ENCODE measurements around the gene HCCS. TPM values are rescaled to one million over a fixed set of nuclear protein-coding genes. Genes with fewer than 3 reads are reported as not detected.

HCCS gene
- total RNA-seq, 1 experiment from 2014 or later = 32.7 TPM

DNA sequence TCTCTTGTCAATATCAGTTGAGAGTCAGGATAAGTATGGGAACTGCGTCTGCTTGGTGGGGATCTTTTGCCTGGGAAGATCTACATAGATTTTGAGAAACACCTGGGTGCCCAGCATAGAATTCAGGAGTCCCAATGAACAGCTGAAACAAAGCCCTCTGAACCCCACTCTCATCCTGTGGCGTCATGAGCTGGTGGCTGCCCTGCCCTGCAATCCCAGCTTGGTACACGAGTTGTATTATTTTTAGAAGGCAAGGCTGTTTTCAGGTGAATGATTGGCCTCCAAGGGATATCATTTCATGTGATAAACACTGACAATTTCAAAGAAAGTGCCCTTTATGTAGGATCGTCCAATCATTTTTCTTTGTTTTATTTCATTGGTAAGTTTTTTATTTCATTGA is 60.8 kb downstream of the HCCS start:
- Histone ChIP-seq H3K36me3 (ENCODE audit: control insufficient read depth, insufficient read depth, low read length) (no peaks in the 10 kb centered on the region), H3K4me3 (ENCODE audit: low read depth in 2 of 2, low read length in 2 of 2) (no peak overlapping the region), H3K9me3 (ENCODE audit: control insufficient read depth, insufficient read depth, low read depth, low read length) (no peaks in the 10 kb centered on the region), H3K27ac (ENCODE audit: low read length) (no peak overlapping the region), H3K27me3 (ENCODE audit: control insufficient read depth, insufficient read depth, low read length) (no peaks in the 10 kb centered on the region), H3K4me1 (ENCODE audit: control insufficient read depth, insufficient read depth, low read length) (no peaks in the 10 kb centered on the region)
- BruUV-seq (replicated peaks) = no TSS peak
- DNase-seq (ENCODE audit: low read depth, low spot score) (no peak), ATAC-seq (no peak)
- in situ Hi-C loops (cut with HindIII; ENCODE audit: low pct_unique_long_range_greater_than_20kb, low sequenced_read_pairs) = no loop called here
- TF ChIP-seq TCF7L2 (IDR thresholded peaks at IDR 0.05; ENCODE audit: low read depth, low read length) (no peak), REST (IDR thresholded peaks at IDR 0.05; ENCODE audit: insufficient read depth in 1 of 2, low read depth in 2 of 2, low read length in 1 of 2) (no peak), POLR2AphosphoS5 (IDR thresholded peaks at IDR 0.05; ENCODE audit: low read depth, low read length) (no peak), SIN3A (IDR thresholded peaks at IDR 0.05; ENCODE audit: borderline replicate concordance, insufficient read depth, low read depth, low read length) (no peak)
- TF ChIP-seq, protein P1, sequence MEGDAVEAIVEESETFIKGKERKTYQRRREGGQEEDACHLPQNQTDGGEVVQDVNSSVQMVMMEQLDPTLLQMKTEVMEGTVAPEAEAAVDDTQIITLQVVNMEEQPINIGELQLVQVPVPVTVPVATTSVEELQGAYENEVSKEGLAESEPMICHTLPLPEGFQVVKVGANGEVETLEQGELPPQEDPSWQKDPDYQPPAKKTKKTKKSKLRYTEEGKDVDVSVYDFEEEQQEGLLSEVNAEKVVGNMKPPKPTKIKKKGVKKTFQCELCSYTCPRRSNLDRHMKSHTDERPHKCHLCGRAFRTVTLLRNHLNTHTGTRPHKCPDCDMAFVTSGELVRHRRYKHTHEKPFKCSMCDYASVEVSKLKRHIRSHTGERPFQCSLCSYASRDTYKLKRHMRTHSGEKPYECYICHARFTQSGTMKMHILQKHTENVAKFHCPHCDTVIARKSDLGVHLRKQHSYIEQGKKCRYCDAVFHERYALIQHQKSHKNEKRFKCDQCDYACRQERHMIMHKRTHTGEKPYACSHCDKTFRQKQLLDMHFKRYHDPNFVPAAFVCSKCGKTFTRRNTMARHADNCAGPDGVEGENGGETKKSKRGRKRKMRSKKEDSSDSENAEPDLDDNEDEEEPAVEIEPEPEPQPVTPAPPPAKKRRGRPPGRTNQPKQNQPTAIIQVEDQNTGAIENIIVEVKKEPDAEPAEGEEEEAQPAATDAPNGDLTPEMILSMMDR (IDR thresholded peaks at IDR 0.05) = no peak
- intact Hi-C loops (cut with micrococcal nuclease; ENCODE audit: unreplicated experiment) = no loop called here
- ChIA-PET CTCF (no interaction called here), POLR2A (no interaction called here)

DNA sequence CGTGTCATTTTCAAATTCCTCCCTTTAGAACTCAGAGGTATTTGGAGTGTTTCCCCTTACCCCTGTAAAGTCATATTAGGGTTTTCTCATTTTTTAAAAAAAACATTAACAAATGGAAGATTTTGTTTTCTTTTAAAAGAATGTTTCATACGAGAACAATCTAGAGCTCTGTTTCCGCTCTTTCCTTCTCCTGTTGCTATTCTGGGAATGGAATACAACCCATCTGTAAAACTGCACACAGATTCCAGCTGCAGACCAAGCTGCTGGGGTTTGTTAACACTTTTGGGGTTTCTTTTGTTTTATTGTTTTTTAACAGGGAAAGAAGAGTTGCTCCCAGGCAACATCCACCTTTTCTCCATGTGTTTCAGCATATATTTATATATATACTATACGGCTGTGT is 61.3 kb downstream of the HCCS start:
- intact Hi-C loops (cut with micrococcal nuclease; ENCODE audit: unreplicated experiment) (no loop called here), in situ Hi-C loops (cut with HindIII; ENCODE audit: low pct_unique_long_range_greater_than_20kb, low sequenced_read_pairs) (no loop called here)
- H3K27ac ChIP-seq (ENCODE audit: low read length) = no peak overlapping the region
- no peak overlapping the region for H3K4me3 ChIP-seq (ENCODE audit: low read depth in 2 of 2, low read length in 2 of 2)
- no peaks in the 10 kb centered on the region for H3K36me3 ChIP-seq (ENCODE audit: control insufficient read depth, insufficient read depth, low read length)
- no peak for ATAC-seq
- TF ChIP-seq SIN3A (IDR thresholded peaks at IDR 0.05; ENCODE audit: borderline replicate concordance, insufficient read depth, low read depth, low read length) = no peak
- no peak for TF ChIP-seq TCF7L2 (IDR thresholded peaks at IDR 0.05; ENCODE audit: low read depth, low read length)
- no peak for TF ChIP-seq REST (IDR thresholded peaks at IDR 0.05; ENCODE audit: insufficient read depth in 1 of 2, low read depth in 2 of 2, low read length in 1 of 2)
- no peak for TF ChIP-seq POLR2AphosphoS5 (IDR thresholded peaks at IDR 0.05; ENCODE audit: low read depth, low read length)
- TF ChIP-seq, protein P1 (IDR thresholded peaks at IDR 0.05) = no peak
- CTCF ChIA-PET = no interaction called here
- DNase-seq (ENCODE audit: low read depth, low spot score) = no peak
- no TSS peak for BruUV-seq (replicated peaks)
- no peaks in the 10 kb centered on the region for H3K4me1 ChIP-seq (ENCODE audit: control insufficient read depth, insufficient read depth, low read length)
- no peaks in the 10 kb centered on the region for H3K9me3 ChIP-seq (ENCODE audit: control insufficient read depth, insufficient read depth, low read depth, low read length)
- no peaks in the 10 kb centered on the region for H3K27me3 ChIP-seq (ENCODE audit: control insufficient read depth, insufficient read depth, low read length)
- POLR2A ChIA-PET = no interaction called here

Other genes with a start within 250 kb of the HCCS start
- not detected for gene AMELX, start 182.1 kb downstream of the HCCS start, total RNA-seq (2021; ENCODE audit: unreplicated experiment)

All from Panc1 (cell line).